Ascending aorta (tissue), 2 donors: ENCODE results near the gene ADCY2. TPM values are rescaled to one million over a fixed set of nuclear protein-coding genes. Genes with fewer than 3 reads are reported as not detected.

Experiments
- DNase-seq, 2 donors: peaks; one replicate each; pipeline ENCODE4 v3.0.0-alpha.2; 2019; ENCODE audit warnings: low spot score in 2 of 2
- H3K27ac ChIP-seq, 2 donors: fragments of 200-600 bp; sonication (generic); one replicate each; pipeline ENCODE4 v1.5.1; 2016 to 2017; ENCODE audit warnings: mild to moderate bottlenecking in 1 of 2
- H3K27me3 ChIP-seq: fragments of 200-600 bp; sonication (generic); one replicate; pipeline ENCODE4 v1.5.1; 2017
- H3K36me3 ChIP-seq, 2 donors: fragments of 200-600 bp; sonication (generic); one replicate each; pipeline ENCODE4 v1.5.1; 2016
- H3K4me1 ChIP-seq, 2 donors: fragments of 200-600 bp; sonication (generic); one replicate each; pipeline ENCODE4 v1.5.1; 2016 to 2017; ENCODE audit warnings: mild to moderate bottlenecking in 1 of 2
- H3K4me3 ChIP-seq, 2 donors: fragments of 200-600 bp; sonication (generic); one replicate each; pipeline ENCODE4 v1.5.1; 2016 to 2017; ENCODE audit warnings: mild to moderate bottlenecking in 1 of 2
- H3K9me3 ChIP-seq, 2 donors: fragments of 200-600 bp; sonication (generic); one replicate each; pipeline ENCODE4 v1.5.1; 2016
- CTCF ChIP-seq, 3 experiments: fragments of 200-600 bp in 2 of 3; fragments of 450-650 bp in 1 of 3; sonication (generic) in 2 of 3; IDR thresholded peaks; one replicate each; pipeline ENCODE4 v1.5.1; 2016 to 2019; ENCODE audit warnings: antibody characterized with exemption in 3 of 3, mild to moderate bottlenecking in 1 of 3, moderate library complexity in 1 of 3
- intact Hi-C: fragments of 100-400 bp; cut with DNase I; formaldehyde crosslinking; loops from one replicate; pipeline ENCODE4 v1.15.1; 2023
- total RNA-seq: library from RNA; depleted of rRNA; stranded (reverse); fragments of >200 nt; gene quantifications from one replicate; pipeline ENCODE4 v1.1.0, GENCODE V29; 2016

Gene ADCY2
- total RNA-seq, 1 donor from 2014 or later, result 0.11 TPM

DNA sequence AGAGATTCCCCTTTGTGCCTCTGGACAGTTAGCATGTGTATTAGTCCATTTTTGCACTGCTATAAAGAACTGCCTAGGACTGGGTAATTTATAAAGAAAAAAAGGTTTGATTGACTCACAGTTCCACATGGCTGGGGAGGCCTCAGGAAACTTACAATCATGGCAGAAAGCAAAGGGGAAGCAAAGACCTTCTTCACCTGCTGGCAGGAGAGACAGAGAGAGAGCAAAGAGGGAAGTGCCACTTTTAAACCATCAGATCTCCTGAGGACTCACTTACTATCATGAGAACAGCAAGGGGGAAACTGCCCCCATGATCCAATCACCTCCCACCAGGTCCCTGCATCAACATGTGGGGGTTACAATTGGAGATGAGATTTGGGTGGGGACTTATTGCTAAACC is 449.0 kb downstream of the ADCY2 start:
- Histone ChIP-seq H3K9me3 (no peaks in the 10 kb centered on the region), H3K36me3 (no peaks in the 10 kb centered on the region), H3K4me1 (peaks cover 3 to 4% of the 10 kb centered on the region in 2 donors), H3K4me3 (no peak overlapping the region), H3K27me3 (peaks cover 5% of the 10 kb centered on the region), H3K27ac (no peak overlapping the region)
- intact Hi-C loops, result no loop called here
- no peak for DNase-seq
- no peak for TF ChIP-seq CTCF (IDR thresholded peaks at IDR 0.05)

DNA sequence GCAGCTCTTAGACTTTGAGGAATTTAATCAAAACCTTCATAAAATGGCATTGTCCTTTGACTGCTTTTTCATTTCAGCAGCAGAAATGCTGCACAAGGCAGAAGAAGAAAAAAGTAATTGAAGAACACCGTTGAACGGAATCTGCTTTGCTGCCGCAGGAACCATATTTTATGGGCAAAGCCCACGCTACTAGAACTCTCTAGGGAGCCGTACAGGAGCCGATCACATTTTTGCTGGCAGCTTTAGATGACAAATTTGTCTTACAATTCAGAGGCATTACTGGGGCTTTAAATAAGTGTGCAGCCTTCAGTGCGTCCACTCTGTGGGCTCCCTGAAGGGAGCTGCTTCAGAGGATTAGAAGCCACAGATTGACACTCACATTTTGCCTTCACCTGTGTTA is 449.6 kb downstream of the ADCY2 start:
- H3K9me3 ChIP-seq, result no peaks in the 10 kb centered on the region
- DNase-seq, result no peak
- peaks cover 5% of the 10 kb centered on the region for H3K27me3 ChIP-seq
- intact Hi-C loops, result no loop called here
- H3K36me3 ChIP-seq, result no peaks in the 10 kb centered on the region
- no peak for TF ChIP-seq CTCF (IDR thresholded peaks at IDR 0.05)
- H3K4me3 ChIP-seq, result no peak overlapping the region
- H3K27ac ChIP-seq, result no peak overlapping the region
- peaks cover 3 to 4% of the 10 kb centered on the region in 2 donors for H3K4me1 ChIP-seq

- no peaks in the 10 kb centered on the region for H3K36me3 ChIP-seq
- no peak for TF ChIP-seq CTCF (IDR thresholded peaks at IDR 0.05)
- H3K4me3 ChIP-seq, result no peak overlapping the region
- intact Hi-C loops, result no loop called here
- peaks cover 5% of the 10 kb centered on the region for H3K27me3 ChIP-seq
- no peaks in the 10 kb centered on the region for H3K9me3 ChIP-seq
- no peak overlapping the region for H3K27ac ChIP-seq
- peaks cover 3 to 4% of the 10 kb centered on the region in 2 donors for H3K4me1 ChIP-seq
- DNase-seq, result no peak
These were observed 450.4 kb downstream of the ADCY2 start for GRCh38 chr5:7846327-7846726.

GRCh38 chr5:7848296-7848695 is 452.4 kb downstream of the ADCY2 start:
- Histone ChIP-seq H3K27ac (no peak overlapping the region), H3K4me1 (peaks cover 3 to 4% of the 10 kb centered on the region in 2 donors), H3K4me3 (no peak overlapping the region), H3K36me3 (no peaks in the 10 kb centered on the region), H3K9me3 (no peaks in the 10 kb centered on the region), H3K27me3 (peaks cover 5% of the 10 kb centered on the region)
- intact Hi-C loops, result no loop called here
- TF ChIP-seq CTCF (IDR thresholded peaks at IDR 0.05), result no peak
- DNase-seq, result no peak

DNA sequence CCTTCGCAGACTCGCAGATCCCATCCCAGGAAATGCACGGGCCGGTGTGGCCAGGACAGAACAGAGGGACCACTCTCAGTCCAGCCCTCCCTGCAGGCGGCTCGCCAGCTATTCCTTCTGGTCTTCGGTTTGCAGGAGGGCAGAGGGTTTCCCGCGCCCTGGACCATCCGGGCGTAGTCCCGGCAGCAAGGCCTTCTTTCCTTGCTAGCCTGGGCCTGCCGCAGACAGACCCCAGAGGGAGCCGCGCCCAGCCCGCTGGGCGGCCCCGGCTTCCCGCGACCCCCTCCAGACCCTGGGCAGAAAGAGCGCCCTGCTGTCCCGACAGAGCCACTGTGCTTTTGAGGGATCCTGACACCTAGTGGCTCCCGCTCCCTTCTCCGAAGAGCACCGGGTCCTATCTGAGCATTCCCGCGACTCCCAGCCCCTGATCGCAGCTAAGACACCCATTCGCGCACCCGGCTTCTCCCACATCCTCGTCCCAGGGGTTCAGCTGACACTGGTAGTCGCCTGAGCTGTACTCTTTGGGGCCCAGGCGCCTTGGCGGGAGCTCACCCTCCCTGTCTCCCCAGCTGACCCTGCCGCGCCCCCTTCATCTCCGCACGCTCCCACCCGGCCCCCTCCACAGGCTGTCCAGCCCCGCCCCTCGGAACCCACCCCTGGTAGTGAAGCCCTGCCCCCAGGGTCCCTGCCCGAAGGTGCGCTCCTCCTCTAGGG is 453.9 kb downstream of the ADCY2 start:
- TF ChIP-seq CTCF (IDR thresholded peaks at IDR 0.05), result peak in 1 of 3 experiments; percentile 28
- Histone ChIP-seq H3K4me3 (peak overlapping the region; percentile 58 to 73), H3K9me3 (no peaks in the 10 kb centered on the region), H3K36me3 (no peaks in the 10 kb centered on the region), H3K27me3 (peaks cover 5% of the 10 kb centered on the region), H3K27ac (no peak overlapping the region), H3K4me1 (peaks cover 3 to 4% of the 10 kb centered on the region in 2 donors)
- no peak for DNase-seq
- intact Hi-C loops, result loop anchor here (10.0 kb wide), 1 partner anchor 455 kb away; the partner anchor contains the start of gene ADCY2
